ENCODE data around the gene GAD2. TPM values are rescaled to one million over a fixed set of nuclear protein-coding genes. Genes with fewer than 3 reads are reported as not detected.

The GAD2 gene
- total and polyA plus RNA-seq, 2 experiments from 2014 or later: 0.56 to 0.86 TPM

DNA sequence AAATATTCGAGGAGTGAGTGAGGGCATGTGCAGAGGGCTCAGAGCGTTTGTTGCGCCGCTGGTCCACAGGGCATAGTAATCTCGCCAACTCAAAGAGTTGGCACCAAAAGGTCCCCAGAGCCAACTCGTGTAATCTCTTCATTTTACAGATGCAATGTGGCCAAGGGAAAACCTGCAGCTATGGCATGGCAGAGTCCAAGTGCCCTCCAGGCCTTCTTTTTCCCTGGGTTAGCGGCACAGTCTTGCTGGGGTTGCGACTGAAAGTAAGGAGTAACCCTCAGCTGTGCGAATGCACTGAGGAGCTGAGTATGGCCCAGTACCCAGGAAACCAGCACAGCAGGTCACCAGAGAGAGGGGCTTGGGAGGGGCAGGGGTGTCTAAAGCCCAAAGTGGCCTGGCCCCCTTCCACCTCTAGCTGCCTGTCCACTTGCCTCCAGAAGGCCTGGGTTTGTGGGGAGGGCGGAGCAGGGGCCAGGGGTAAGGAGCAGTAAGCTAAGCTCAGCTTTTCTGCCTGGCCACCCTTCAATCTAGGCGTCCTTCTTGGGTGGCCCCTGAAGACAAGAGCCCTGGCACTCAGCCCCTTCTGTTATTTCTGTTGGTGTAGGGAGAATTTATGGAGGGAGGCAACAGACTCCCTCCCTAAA, 3.3 kb upstream of the GAD2 start (continued):
- TF ChIP-seq, protein P1, sequence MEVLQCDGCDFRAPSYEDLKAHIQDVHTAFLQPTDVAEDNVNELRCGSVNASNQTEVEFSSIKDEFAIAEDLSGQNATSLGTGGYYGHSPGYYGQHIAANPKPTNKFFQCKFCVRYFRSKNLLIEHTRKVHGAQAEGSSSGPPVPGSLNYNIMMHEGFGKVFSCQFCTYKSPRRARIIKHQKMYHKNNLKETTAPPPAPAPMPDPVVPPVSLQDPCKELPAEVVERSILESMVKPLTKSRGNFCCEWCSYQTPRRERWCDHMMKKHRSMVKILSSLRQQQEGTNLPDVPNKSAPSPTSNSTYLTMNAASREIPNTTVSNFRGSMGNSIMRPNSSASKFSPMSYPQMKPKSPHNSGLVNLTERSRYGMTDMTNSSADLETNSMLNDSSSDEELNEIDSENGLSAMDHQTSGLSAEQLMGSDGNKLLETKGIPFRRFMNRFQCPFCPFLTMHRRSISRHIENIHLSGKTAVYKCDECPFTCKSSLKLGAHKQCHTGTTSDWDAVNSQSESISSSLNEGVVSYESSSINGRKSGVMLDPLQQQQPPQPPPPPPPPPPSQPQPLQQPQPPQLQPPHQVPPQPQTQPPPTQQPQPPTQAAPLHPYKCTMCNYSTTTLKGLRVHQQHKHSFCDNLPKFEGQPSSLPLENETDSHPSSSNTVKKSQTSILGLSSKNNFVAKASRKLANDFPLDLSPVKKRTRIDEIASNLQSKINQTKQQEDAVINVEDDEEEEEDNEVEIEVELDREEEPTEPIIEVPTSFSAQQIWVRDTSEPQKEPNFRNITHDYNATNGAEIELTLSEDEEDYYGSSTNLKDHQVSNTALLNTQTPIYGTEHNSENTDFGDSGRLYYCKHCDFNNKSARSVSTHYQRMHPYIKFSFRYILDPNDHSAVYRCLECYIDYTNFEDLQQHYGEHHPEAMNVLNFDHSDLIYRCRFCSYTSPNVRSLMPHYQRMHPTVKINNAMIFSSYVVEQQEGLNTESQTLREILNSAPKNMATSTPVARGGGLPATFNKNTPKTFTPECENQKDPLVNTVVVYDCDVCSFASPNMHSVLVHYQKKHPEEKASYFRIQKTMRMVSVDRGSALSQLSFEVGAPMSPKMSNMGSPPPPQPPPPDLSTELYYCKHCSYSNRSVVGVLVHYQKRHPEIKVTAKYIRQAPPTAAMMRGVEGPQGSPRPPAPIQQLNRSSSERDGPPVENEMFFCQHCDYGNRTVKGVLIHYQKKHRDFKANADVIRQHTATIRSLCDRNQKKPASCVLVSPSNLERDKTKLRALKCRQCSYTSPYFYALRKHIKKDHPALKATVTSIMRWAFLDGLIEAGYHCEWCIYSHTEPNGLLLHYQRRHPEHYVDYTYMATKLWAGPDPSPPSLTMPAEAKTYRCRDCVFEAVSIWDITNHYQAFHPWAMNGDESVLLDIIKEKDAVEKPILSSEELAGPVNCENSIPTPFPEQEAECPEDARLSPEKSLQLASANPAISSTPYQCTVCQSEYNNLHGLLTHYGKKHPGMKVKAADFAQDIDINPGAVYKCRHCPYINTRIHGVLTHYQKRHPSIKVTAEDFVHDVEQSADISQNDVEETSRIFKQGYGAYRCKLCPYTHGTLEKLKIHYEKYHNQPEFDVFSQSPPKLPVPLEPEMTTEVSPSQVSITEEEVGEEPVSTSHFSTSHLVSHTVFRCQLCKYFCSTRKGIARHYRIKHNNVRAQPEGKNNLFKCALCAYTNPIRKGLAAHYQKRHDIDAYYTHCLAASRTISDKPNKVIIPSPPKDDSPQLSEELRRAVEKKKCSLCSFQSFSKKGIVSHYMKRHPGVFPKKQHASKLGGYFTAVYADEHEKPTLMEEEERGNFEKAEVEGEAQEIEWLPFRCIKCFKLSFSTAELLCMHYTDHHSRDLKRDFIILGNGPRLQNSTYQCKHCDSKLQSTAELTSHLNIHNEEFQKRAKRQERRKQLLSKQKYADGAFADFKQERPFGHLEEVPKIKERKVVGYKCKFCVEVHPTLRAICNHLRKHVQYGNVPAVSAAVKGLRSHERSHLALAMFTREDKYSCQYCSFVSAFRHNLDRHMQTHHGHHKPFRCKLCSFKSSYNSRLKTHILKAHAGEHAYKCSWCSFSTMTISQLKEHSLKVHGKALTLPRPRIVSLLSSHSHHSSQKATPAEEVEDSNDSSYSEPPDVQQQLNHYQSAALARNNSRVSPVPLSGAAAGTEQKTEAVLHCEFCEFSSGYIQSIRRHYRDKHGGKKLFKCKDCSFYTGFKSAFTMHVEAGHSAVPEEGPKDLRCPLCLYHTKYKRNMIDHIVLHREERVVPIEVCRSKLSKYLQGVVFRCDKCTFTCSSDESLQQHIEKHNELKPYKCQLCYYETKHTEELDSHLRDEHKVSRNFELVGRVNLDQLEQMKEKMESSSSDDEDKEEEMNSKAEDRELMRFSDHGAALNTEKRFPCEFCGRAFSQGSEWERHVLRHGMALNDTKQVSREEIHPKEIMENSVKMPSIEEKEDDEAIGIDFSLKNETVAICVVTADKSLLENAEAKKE (CRISPR knock-in tag; IDR thresholded peaks at IDR 0.05): no peak
- TF ChIP-seq EZH2 (IDR thresholded peaks at IDR 0.05; ENCODE audit: low read depth, unreplicated experiment): no peak
- TF ChIP-seq, protein P2, sequence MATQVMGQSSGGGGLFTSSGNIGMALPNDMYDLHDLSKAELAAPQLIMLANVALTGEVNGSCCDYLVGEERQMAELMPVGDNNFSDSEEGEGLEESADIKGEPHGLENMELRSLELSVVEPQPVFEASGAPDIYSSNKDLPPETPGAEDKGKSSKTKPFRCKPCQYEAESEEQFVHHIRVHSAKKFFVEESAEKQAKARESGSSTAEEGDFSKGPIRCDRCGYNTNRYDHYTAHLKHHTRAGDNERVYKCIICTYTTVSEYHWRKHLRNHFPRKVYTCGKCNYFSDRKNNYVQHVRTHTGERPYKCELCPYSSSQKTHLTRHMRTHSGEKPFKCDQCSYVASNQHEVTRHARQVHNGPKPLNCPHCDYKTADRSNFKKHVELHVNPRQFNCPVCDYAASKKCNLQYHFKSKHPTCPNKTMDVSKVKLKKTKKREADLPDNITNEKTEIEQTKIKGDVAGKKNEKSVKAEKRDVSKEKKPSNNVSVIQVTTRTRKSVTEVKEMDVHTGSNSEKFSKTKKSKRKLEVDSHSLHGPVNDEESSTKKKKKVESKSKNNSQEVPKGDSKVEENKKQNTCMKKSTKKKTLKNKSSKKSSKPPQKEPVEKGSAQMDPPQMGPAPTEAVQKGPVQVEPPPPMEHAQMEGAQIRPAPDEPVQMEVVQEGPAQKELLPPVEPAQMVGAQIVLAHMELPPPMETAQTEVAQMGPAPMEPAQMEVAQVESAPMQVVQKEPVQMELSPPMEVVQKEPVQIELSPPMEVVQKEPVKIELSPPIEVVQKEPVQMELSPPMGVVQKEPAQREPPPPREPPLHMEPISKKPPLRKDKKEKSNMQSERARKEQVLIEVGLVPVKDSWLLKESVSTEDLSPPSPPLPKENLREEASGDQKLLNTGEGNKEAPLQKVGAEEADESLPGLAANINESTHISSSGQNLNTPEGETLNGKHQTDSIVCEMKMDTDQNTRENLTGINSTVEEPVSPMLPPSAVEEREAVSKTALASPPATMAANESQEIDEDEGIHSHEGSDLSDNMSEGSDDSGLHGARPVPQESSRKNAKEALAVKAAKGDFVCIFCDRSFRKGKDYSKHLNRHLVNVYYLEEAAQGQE (IDR thresholded peaks at IDR 0.05; ENCODE audit: unreplicated experiment): no peak
- no peak for TF ChIP-seq ZNF114 (CRISPR knock-in tag; IDR thresholded peaks at IDR 0.05)
- TF ChIP-seq CREB1 (CRISPR knock-in tag; IDR thresholded peaks at IDR 0.05; ENCODE audit: low read depth): no peak
- TF ChIP-seq NANOG (IDR thresholded peaks at IDR 0.05; ENCODE audit: borderline replicate concordance): no peak
- TF ChIP-seq STAT1 (IDR thresholded peaks at IDR 0.05; ENCODE audit: unreplicated experiment): no peak

Measured in GM23338 (cell line).